Stimulated activated CD8-positive, alpha-beta memory T cell treated with anti-CD3 and anti-CD28 coated beads, Interleukin-4, amount 100 ng/mL, for 1 hour (primary cell): Measurements from ENCODE around the gene HDAC7.

Source experiments
- DNase-seq, 2 donors: peaks; one replicate each; pipeline ENCODE4 v3.0.0-alpha.2; 2020; ENCODE audit warnings: low read depth in 2 of 2, low spot score in 1 of 2

The HDAC7 gene

DNA sequence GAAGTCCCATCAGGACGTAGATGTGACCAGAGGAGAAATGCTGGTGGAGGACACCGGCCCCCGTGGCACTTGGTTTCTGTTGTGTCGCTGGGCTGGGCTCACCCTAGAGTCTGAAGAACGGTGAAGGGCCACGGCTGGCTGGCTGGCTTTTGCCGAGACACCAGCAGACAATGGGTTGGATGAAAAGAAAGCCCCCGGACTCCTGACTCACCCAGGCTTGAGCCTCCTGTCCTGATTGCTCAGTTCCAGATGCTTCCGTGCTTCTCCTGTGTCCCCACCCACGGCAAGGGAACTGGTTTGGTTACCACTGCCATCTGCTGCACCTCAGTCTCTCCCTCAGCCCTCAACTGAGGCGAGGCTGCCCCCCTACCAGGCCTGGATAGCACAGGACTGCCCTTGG, 84.1 kb downstream of the HDAC7 start:
- DNase-seq: no peak

DNA sequence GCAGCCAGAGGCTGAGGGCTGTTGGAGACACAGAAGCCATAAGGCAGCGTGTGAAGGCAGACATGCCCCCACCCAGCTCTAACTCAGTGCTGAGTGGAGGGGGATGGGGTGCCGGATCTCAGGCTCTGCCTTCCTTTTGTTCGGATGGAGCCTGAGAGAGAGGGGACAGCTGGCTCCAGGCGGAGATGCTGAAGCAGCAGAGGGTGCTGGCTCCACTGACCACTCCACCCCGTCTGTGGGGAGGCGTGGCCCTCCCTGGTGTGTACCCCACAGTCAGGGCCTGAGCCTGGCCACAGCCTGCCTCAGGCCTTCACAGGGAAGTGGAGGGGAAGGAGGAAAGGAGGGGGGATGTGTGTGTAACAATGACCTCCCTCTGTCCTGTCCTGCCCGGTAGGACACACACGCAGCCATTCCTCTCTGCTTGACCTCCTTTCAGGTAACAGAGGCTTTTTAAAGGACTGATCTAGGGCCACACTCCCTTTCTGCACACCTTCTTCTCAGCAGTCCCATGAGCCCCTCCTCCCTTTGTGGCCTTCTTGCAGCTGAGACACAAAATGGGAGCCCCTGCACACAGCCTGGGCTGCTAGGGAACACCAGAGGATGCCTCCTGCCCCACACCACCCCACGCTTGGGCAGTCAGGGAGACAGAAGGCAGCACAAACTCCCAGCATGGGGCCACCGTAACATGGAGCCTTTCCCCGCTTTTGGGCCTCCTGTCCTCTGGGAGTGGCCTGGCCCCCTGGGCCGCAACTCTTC, 84.8 kb downstream of the HDAC7 start:
- DNase-seq: no peak

DNA sequence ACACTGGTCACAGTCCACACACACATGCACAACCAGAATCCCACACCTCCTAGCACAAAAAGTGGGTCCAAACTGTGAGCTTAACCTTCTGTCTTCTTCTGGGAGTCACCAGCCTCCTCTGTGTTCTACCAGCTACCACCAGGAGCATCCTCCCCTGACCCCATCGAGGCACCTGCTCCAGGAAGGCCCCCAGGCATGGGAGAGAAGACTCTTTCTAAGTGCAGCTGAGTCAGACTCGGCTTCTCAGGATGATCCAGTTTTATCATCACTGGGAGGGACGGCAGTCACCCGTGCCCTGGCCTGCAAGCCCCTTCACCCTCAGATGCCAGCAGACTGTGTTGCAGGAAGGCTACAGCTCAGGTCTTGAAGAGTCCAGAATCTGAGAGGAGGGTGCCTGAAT, 86.6 kb downstream of the HDAC7 start:
- DNase-seq: no peak
